ENCODE measurements around the gene APCS. TPM values are rescaled to one million over a fixed set of nuclear protein-coding genes. Genes with fewer than 3 reads are reported as not detected.

APCS gene
- total and polyA plus RNA-seq, 2 of the 8 experiments (the other 6 are each of a cell fraction or from before 2014, with no cell fraction given) = not detected

GRCh38 chr1:159602501-159602999 lies 14.9 kb downstream of the APCS start:
- Histone ChIP-seq H3K9me3 (ENCODE audit: insufficient read depth in 2 of 2, low read depth in 1 of 2, low read length in 1 of 2) (peaks cover 42 to 63% of the 10 kb centered on the region in 2 experiments), H3K14ac (ENCODE audit: insufficient read length) (no peak overlapping the region)

More at GRCh38 chr1:159602501-159602999, 14.9 kb downstream of the APCS start:
- H4K5ac ChIP-seq (ENCODE audit: insufficient read length, low read depth, low read length) = no peak overlapping the region
- H3K4ac ChIP-seq (replicated peaks; ENCODE audit: insufficient read length, low read depth, low read length) = no peak overlapping the region
- no peak overlapping the region for H2AFZ ChIP-seq (ENCODE audit: low read length)
- H3K4me1 ChIP-seq (replicated peaks in 1 of 4; ENCODE audit: control insufficient read depth in 3 of 4, insufficient read depth in 4 of 4, low read length in 3 of 4) = no peaks in the 10 kb centered on the region
- no peak overlapping the region for H2BK15ac ChIP-seq (ENCODE audit: low read length)
- H2AK5ac ChIP-seq (ENCODE audit: low read depth, low read length) = no peak overlapping the region
- DNase-seq (ENCODE audit: low read depth in 1 of 2, low spot score in 2 of 2) (no peak), FAIRE-seq (no peak)
- no peak overlapping the region for H3K4me2 ChIP-seq (ENCODE audit: insufficient read depth in 1 of 2, low read depth in 2 of 2, low read length in 2 of 2)
- WGBS, 2 experiments (ENCODE audit: extremely low coverage in 1 of 2, insufficient coverage in 1 of 2, insufficient read length in 1 of 2, insufficient replicate concordance in 2 of 2, low coverage in 1 of 2, low lambda C conversion rate in 2 of 2, missing lambda C conversion rate in 1 of 2) = 55% methylated on average over 4 of the region's 5 CpGs; no CpG with 5 or more reads in 1 of the 2 experiments
- CTCF ChIA-PET (ENCODE audit: partially characterized antibody) = no interaction called here
- H3K23me2 ChIP-seq (ENCODE audit: low read depth, low read length) = no peaks in the 10 kb centered on the region; the same call in 1 of the 2 replicates
- no peaks in the 10 kb centered on the region for H4K20me1 ChIP-seq (replicated peaks in 1 of 2; ENCODE audit: control insufficient read depth in 1 of 2, insufficient read depth in 2 of 2, low read length in 2 of 2)
- no peaks in the 10 kb centered on the region for H3K79me1 ChIP-seq (ENCODE audit: low read depth, low read length)
- H2BK20ac ChIP-seq (ENCODE audit: low read length) = no peak overlapping the region
- H3K9ac ChIP-seq (replicated peaks in 1 of 4; ENCODE audit: extremely low read depth in 1 of 4, low read depth in 3 of 4, low read length in 3 of 4) = no peak overlapping the region
- H3K27me3 ChIP-seq (replicated peaks in 1 of 4; ENCODE audit: control insufficient read depth in 3 of 4, extremely low read depth in 1 of 4, insufficient read depth in 3 of 4, low read length in 3 of 4) = no peaks in the 10 kb centered on the region
- no peak overlapping the region for H2BK5ac ChIP-seq (ENCODE audit: low read depth, low read length)
- no peak overlapping the region for H2BK120ac ChIP-seq (replicated peaks; ENCODE audit: low read depth, low read length)
- H3K23ac ChIP-seq (ENCODE audit: insufficient read length) = no peak overlapping the region
- H3K36me3 ChIP-seq (ENCODE audit: control insufficient read depth in 2 of 4, insufficient read depth in 4 of 4, low read length in 3 of 4) = no peaks in the 10 kb centered on the region
- no peak overlapping the region for H3K4me3 ChIP-seq (ENCODE audit: extremely low read depth in 1 of 4, insufficient read depth in 2 of 4, low read depth in 3 of 4, low read length in 4 of 4)
- no peak overlapping the region for H3K18ac ChIP-seq (ENCODE audit: extremely low read depth, low read length)
- TF ChIP-seq YY1 (IDR thresholded peaks at IDR 0.05; ENCODE audit: low read depth, low read length) = no peak
- no peak for TF ChIP-seq POLR2A (IDR thresholded peaks at IDR 0.05; ENCODE audit: control extremely low read depth in 1 of 2, low read depth in 2 of 2, low read length in 2 of 2)
- TF ChIP-seq HDAC6 (IDR thresholded peaks at IDR 0.05; ENCODE audit: low read depth, low read length) = no peak
- TF ChIP-seq JUND (IDR thresholded peaks at IDR 0.05; ENCODE audit: low read length) = no peak
- TF ChIP-seq RXRA (IDR thresholded peaks at IDR 0.05; ENCODE audit: insufficient read depth, low read depth, low read length) = no peak
- H3K56ac ChIP-seq (replicated peaks; ENCODE audit: insufficient read length, low read depth, low read length) = no peak overlapping the region
- no peak overlapping the region for H2BK12ac ChIP-seq (ENCODE audit: low read depth, low read length)
- no peak overlapping the region for H4K91ac ChIP-seq (replicated peaks; ENCODE audit: insufficient read length, low read length)
- POLR2A ChIA-PET (ENCODE audit: partially characterized antibody) = no interaction called here
- no peak overlapping the region for H3K27ac ChIP-seq (ENCODE audit: low read depth, low read length)
- H4K8ac ChIP-seq (ENCODE audit: extremely low read depth, insufficient read depth, low read length) = no peak overlapping the region
- no peaks in the 10 kb centered on the region for H3K79me2 ChIP-seq (ENCODE audit: control insufficient read depth in 1 of 2, insufficient read depth in 2 of 2, low read length in 2 of 2)

All from H1 (cell line).